Kidney epithelial cell (primary cell): ENCODE results near the gene MAFG. TPM values are rescaled to one million over a fixed set of nuclear protein-coding genes. Genes with fewer than 3 reads are reported as not detected.

Source experiments
- DNase-seq: peaks from one replicate; pipeline ENCODE4 v3.0.0-alpha.2; 2010; ENCODE audit warnings: low read depth
- H3K27me3 ChIP-seq: 2 replicates; pipeline ENCODE4 v1.6.0; 2011; ENCODE audit warnings: low read length; ENCODE audit not compliant: control insufficient read depth, insufficient read depth
- H3K36me3 ChIP-seq: 2 replicates; pipeline ENCODE4 v1.5.1; 2011; ENCODE audit warnings: low read length; ENCODE audit not compliant: control insufficient read depth, insufficient read depth
- H3K4me3 ChIP-seq: 2 replicates; pipeline ENCODE4 v1.5.1; 2011; ENCODE audit warnings: low read depth, mild to moderate bottlenecking, control low read depth, low read length
- total RNA-seq: library from RNA; depleted of rRNA; stranded (reverse); fragments of >200 nt; gene quantifications from 2 replicates; pipeline ENCODE4 v1.2.3, GENCODE V29; 2015
- TF ChIP-seq, protein P1 (sequence below): IDR thresholded peaks from 2 replicates; pipeline ENCODE4 v1.5.1; 2011; ENCODE audit warnings: mild to moderate bottlenecking, moderate library complexity, low read length, control low read depth, inconsistent platforms; ENCODE audit not compliant: insufficient read depth, poor library complexity, severe bottlenecking

Gene MAFG
- total RNA-seq, 1 donor from 2014 or later = 41.1 TPM

DNA sequence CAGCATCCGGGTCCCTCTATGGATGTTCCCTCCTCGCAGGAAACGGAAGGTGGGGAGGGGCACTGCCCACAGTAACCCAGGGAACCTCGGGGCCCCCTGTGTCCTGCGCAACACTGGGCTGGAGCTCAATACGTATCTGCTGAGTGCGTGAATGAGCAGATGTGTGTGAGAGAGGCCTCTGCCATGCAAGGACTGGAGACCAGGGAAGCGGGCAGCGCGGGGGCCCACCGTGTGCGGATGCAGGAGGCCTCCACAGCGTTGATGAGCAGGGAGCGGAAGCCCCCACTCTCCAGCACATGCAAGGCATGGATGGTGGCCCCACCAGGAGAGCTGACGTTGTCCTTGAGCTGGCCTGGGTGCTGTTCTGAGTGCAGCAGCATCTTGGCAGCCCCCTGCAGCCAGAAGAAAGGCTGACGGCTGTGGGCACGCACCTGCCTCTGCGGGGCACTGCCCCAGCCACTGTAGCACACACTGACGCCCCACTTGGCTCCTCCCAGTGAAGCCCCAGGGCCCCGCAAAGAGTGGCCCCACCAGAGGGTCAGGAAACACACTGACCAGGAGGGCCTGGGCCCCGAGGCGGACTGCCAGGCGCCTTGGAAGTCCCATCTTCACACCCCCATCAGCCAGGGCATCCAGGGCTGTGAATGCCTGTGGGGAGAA lies 6.7 kb upstream of the MAFG start:
- DNase-seq = no peak
- Histone ChIP-seq H3K36me3 (peaks cover 2% of the 10 kb centered on the region), H3K4me3 (no peak overlapping the region), H3K27me3 (peaks cover under 1% of the 10 kb centered on the region)
- TF ChIP-seq, protein P1, sequence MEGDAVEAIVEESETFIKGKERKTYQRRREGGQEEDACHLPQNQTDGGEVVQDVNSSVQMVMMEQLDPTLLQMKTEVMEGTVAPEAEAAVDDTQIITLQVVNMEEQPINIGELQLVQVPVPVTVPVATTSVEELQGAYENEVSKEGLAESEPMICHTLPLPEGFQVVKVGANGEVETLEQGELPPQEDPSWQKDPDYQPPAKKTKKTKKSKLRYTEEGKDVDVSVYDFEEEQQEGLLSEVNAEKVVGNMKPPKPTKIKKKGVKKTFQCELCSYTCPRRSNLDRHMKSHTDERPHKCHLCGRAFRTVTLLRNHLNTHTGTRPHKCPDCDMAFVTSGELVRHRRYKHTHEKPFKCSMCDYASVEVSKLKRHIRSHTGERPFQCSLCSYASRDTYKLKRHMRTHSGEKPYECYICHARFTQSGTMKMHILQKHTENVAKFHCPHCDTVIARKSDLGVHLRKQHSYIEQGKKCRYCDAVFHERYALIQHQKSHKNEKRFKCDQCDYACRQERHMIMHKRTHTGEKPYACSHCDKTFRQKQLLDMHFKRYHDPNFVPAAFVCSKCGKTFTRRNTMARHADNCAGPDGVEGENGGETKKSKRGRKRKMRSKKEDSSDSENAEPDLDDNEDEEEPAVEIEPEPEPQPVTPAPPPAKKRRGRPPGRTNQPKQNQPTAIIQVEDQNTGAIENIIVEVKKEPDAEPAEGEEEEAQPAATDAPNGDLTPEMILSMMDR = no peak

DNA sequence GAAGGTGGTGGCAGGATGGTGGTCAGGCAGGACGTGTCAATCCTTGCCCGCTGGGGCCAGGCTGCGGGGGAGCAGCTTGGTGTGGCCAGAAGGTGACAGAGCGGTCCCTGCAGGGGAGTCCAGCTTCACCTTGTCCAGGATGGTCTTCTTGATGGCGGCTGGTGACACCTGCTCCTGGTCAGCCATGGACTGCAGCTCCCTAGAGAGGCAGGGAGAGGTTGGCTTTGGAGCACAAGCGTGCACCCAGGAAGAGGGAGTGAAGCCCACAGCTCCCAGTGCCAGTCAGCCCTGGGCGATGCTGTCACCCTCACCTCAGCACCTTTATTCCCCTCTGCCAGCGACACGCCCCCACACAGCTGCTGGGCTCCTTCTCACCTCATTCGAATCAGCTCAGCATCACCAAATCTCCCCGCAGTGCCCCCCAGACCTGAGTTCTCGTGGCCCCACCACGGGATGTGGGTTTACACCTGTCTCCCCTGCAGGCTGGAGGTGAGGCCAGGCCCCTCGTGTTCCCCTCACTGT lies 5.7 kb upstream of the MAFG start:
- no peak for DNase-seq
- TF ChIP-seq, protein P1 = no peak
- Histone ChIP-seq H3K27me3 (peaks cover 8% of the 10 kb centered on the region), H3K4me3 (no peak overlapping the region), H3K36me3 (peaks cover 2% of the 10 kb centered on the region)

DNA sequence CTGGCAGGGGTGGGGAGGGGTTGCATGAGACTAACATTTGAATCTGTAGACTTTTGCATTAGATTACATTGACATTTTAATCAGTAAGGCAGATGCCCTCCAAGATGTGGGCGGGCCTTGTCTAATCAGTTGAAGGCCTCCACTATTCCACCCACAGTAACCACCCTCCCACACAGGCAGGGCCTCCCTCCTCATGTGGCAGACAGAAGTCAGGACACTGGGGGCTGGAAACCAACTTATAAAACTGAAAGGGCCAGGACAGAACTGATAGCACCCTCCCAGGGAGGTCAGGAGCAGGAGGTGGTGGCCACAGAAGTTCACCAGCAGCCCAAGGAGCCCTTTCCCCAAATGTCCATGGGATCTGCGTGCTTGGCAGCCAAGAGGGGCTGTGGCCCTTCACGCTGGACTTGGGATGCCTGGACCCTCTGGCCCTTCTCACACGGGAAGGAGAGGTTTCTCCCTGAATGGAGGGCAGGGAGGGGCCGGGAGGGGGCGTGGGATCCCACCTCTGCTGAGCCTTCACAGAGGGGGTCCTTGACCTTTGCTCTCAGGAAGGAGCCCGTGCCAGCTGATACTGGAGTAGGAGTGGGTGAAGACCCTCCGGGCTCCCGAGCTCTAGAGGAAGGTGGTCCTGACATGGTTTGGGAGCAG lies 4.9 kb upstream of the MAFG start:
- Histone ChIP-seq H3K27me3 (peaks cover 9% of the 10 kb centered on the region), H3K4me3 (no peak overlapping the region), H3K36me3 (peaks cover 2% of the 10 kb centered on the region)
- no peak for DNase-seq
- TF ChIP-seq, protein P1 = no peak

- H3K4me3 ChIP-seq = no peak overlapping the region
- TF ChIP-seq, protein P1 = no peak
- H3K27me3 ChIP-seq = peaks cover 9% of the 10 kb centered on the region
- peaks cover 2% of the 10 kb centered on the region for H3K36me3 ChIP-seq
- DNase-seq = no peak
These were observed 4.2 kb upstream of the MAFG start for GRCh38 chr17:81931557-81932332.

GRCh38 chr17:81931189-81931556 lies 3.6 kb upstream of the MAFG start:
- DNase-seq = no peak
- Histone ChIP-seq H3K4me3 (no peak overlapping the region), H3K36me3 (no peaks in the 10 kb centered on the region), H3K27me3 (peaks cover 9% of the 10 kb centered on the region)
- TF ChIP-seq, protein P1 = no peak
